A673 (cell line): ENCODE data around the gene TMEM207.

Experiments
- CTCF ChIP-seq: fragments of 300-800, 200-600 bp; sonication (generic); conservative IDR thresholded peaks from 2 replicates; pipeline ENCODE4 v1.5.1; 2017; ENCODE audit warnings: low read depth, mild to moderate bottlenecking, antibody characterized with exemption, low read length, moderate library complexity, mixed read lengths
- EZH2 ChIP-seq: fragments of 200-600 bp; sonication (generic); IDR thresholded peaks from 2 replicates; pipeline ENCODE4 v1.6.1; 2017; ENCODE audit warnings: borderline replicate concordance, low read depth, mild to moderate bottlenecking, mixed read lengths, antibody characterized with exemption, low read length; ENCODE audit not compliant: poor library complexity, severe bottlenecking

- no peak for TF ChIP-seq CTCF
- no peak for TF ChIP-seq EZH2
Measured at GRCh38 chr3:190467922-190468321, 18.2 kb upstream of the TMEM207 start.
